Keratinocyte (primary cell): Measurements from ENCODE around the gene DNAJC13. TPM values are rescaled to one million over a fixed set of nuclear protein-coding genes. Genes with fewer than 3 reads are reported as not detected.

ENCODE experiments used
- DNase-seq: peaks from one replicate; pipeline ENCODE4 v3.0.0-alpha.2; 2011; ENCODE audit warnings: low read depth, missing footprints, low spot score
- FAIRE-seq: peaks from 2 replicates; lab custom pipeline; 2011; peaks lifted over from hg19 to GRCh38; lab: Jason Lieb, UNC
- H2AFZ ChIP-seq: 2 replicates; pipeline ENCODE4 v1.6.0; 2012; ENCODE audit warnings: low read length, control low read depth, inconsistent platforms; ENCODE audit not compliant: control insufficient read depth
- H3K27ac ChIP-seq: 2 replicates; pipeline ENCODE4 v1.5.1; 2011; ENCODE audit warnings: low read length; ENCODE audit not compliant: control insufficient read depth, insufficient read depth
- H3K27me3 ChIP-seq: 3 replicates; pipeline ENCODE4 v1.6.0; 2011; ENCODE audit warnings: low read length; ENCODE audit not compliant: control insufficient read depth, insufficient read depth; ENCODE audit errors: extremely low read depth
- H3K36me3 ChIP-seq, 2 experiments: 2 replicates in 1 of 2; 3 replicates in 1 of 2; pipeline ENCODE4 v1.5.1; 2011; ENCODE audit warnings: low read length in 2 of 2, mild to moderate bottlenecking in 1 of 2; ENCODE audit not compliant: control insufficient read depth in 2 of 2, insufficient read depth in 2 of 2; ENCODE audit errors: extremely low read depth in 1 of 2
- H3K4me1 ChIP-seq: 3 replicates; pipeline ENCODE4 v1.5.1; 2011; ENCODE audit warnings: low read length; ENCODE audit not compliant: control insufficient read depth, insufficient read depth; ENCODE audit errors: extremely low read depth
- H3K4me2 ChIP-seq: 3 replicates; pipeline ENCODE4 v1.6.0; 2011; ENCODE audit warnings: low read depth, low read length; ENCODE audit not compliant: control insufficient read depth, insufficient read depth; ENCODE audit errors: extremely low read depth
- H3K4me3 ChIP-seq, 3 experiments: fragments of 200-600 bp in 1 of 3; sonication (generic) in 1 of 3; 2 replicates in 2 of 3; 3 replicates in 1 of 3; pipeline ENCODE4 v1.5.1; 2011 to 2016; ENCODE audit warnings: low read length in 3 of 3, mild to moderate bottlenecking in 3 of 3, control low read depth in 2 of 3, inconsistent platforms in 1 of 3, low read depth in 1 of 3, mixed read lengths in 1 of 3, mixed run types in 1 of 3, moderate library complexity in 1 of 3; ENCODE audit not compliant: control insufficient read depth in 2 of 3, insufficient read depth in 2 of 3; ENCODE audit errors: extremely low read depth in 1 of 3
- H3K79me2 ChIP-seq: 2 replicates; pipeline ENCODE4 v1.6.0; 2012; ENCODE audit warnings: low read length; ENCODE audit not compliant: control insufficient read depth, insufficient read depth
- H3K9ac ChIP-seq: 3 replicates; pipeline ENCODE4 v1.6.0; 2011; ENCODE audit warnings: low read length; ENCODE audit not compliant: control insufficient read depth, insufficient read depth; ENCODE audit errors: extremely low read depth
- H3K9me1 ChIP-seq: 3 replicates; pipeline ENCODE4 v1.6.0; 2011; ENCODE audit warnings: low read length; ENCODE audit not compliant: control insufficient read depth, insufficient read depth; ENCODE audit errors: extremely low read depth
- H3K9me3 ChIP-seq: 2 replicates; pipeline ENCODE4 v1.5.1; 2012; ENCODE audit warnings: low read depth, low read length; ENCODE audit not compliant: control insufficient read depth
- H4K20me1 ChIP-seq: 3 replicates; pipeline ENCODE4 v1.6.0; 2011; ENCODE audit warnings: low read length; ENCODE audit not compliant: control insufficient read depth, insufficient read depth; ENCODE audit errors: extremely low read depth
- CTCF ChIP-seq, 3 experiments: IDR thresholded peaks in 1 of 3; conservative IDR thresholded peaks in 1 of 3; optimal IDR thresholded peaks in 1 of 3; 2 replicates in 2 of 3; 3 replicates in 1 of 3; pipeline versions ENCODE3 to v1.5.1; 2011; ENCODE audit warnings: low read length in 3 of 3, mild to moderate bottlenecking in 3 of 3, moderate library complexity in 2 of 3, control low read depth in 1 of 3, inconsistent platforms in 1 of 3; ENCODE audit not compliant: insufficient read depth in 2 of 3; ENCODE audit errors: extremely low read depth in 1 of 3
- EZH2 ChIP-seq: IDR thresholded peaks from one replicate; pipeline ENCODE4 v1.6.1; 2012; ENCODE audit warnings: inconsistent platforms, mild to moderate bottlenecking, low read length, moderate library complexity
- dilution Hi-C: fragments of 300-500 bp; cut with MboI; formaldehyde crosslinking; loops from one replicate; pipeline ENCODE4 v1.7.0; 2020; ENCODE audit warnings: low sequenced_read_pairs; ENCODE audit not compliant: extremely low pct_ligation_motif_present
- polyA plus RNA-seq, 5 experiments: library from polyadenylated mRNA; depleted of rRNA in 3 of 5; stranded (reverse) in 3 of 5; stranded (forward) in 1 of 5; unstranded in 1 of 5; fragments of >200 nt; gene quantifications; 1 replicate in 1 of 5; 2 replicates in 3 of 5; 3 replicates in 1 of 5; pipeline versions ENCODE4 v1.2.1 to v1.2.3, GENCODE V29; 2011 to 2012; ENCODE audit warnings: missing spikeins in 2 of 5, low read depth in 1 of 5, low replicate concordance in 1 of 5

Gene DNAJC13
- polyA plus RNA-seq, 1 donor (not counting 4 experiments of a cell fraction or from before 2014, with no cell fraction given): 24.3 TPM

DNA sequence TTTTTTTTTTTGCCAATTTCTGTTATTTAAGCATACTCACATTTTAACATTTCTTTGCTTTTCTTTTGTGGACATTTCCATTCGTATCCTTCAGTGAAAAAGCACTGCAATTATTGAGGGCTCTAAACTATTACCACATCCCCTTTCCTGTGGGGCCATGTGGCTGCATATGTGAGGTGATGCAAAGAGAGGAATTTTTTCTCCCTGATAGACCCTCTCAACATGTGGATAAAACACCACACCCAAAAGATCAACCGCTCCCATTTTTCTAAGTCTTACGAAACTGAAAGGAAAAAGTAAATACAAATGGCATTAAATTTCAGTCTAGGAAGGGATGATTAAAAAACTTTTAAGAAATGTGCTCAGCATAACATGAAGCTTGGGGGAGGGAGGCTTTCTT is 68.8 kb downstream of the DNAJC13 start:
- H4K20me1 ChIP-seq: no peaks in the 10 kb centered on the region
- H3K9me1 ChIP-seq: no peaks in the 10 kb centered on the region
- FAIRE-seq (no peak), DNase-seq (no peak)
- H3K9ac ChIP-seq: no peak overlapping the region
- H3K27ac ChIP-seq: no peak overlapping the region
- no peak overlapping the region for H2AFZ ChIP-seq
- H3K27me3 ChIP-seq: no peaks in the 10 kb centered on the region
- no peaks in the 10 kb centered on the region for H3K4me1 ChIP-seq
- dilution Hi-C loops: no loop called here
- no peak overlapping the region for H3K4me2 ChIP-seq
- peaks cover 5 to 9% of the 10 kb centered on the region in 2 experiments for H3K36me3 ChIP-seq
- TF ChIP-seq EZH2: no peak
- H3K9me3 ChIP-seq: no peaks in the 10 kb centered on the region
- no peak overlapping the region for H3K4me3 ChIP-seq
- no peaks in the 10 kb centered on the region for H3K79me2 ChIP-seq

DNA sequence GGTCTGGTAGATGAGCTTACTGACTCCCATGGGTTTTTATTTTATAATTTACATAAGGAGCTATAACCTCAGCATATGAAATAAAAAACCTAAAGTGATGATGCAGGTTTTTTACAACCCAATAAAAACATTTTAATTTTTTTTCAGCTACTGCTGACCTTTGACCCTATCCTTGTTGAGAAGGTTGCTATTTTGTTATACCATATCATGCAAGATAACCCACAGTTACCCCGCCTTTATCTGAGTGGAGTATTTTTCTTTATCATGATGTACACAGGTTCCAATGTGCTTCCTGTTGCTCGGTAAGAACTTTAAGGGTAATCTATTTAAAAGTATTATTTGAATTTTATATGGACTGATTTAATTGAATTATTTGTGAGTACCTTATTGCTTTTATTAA is 70.8 kb downstream of the DNAJC13 start:
- Histone ChIP-seq H3K4me3 (no peak overlapping the region), H3K9me3 (no peaks in the 10 kb centered on the region), H4K20me1 (no peaks in the 10 kb centered on the region), H3K27ac (no peak overlapping the region), H3K9me1 (no peaks in the 10 kb centered on the region), H3K4me1 (no peaks in the 10 kb centered on the region), H3K27me3 (no peaks in the 10 kb centered on the region), H3K79me2 (no peaks in the 10 kb centered on the region), H3K36me3 (peaks cover 6 to 7% of the 10 kb centered on the region in 2 experiments), H2AFZ (no peak overlapping the region), H3K9ac (no peak overlapping the region), H3K4me2 (no peak overlapping the region)
- TF ChIP-seq CTCF (optimal IDR thresholded peaks at IDR 0.05 in 1 of 3, IDR thresholded peaks at IDR 0.05 in 1 of 3, conservative IDR thresholded peaks at IDR 0.05 in 1 of 3; ENCODE audit: extremely low read depth in 1 of 3, insufficient read depth in 2 of 3, low read length in 3 of 3) (no peak), EZH2 (no peak)
- dilution Hi-C loops: no loop called here
- DNase-seq (no peak), FAIRE-seq (no peak)

DNA sequence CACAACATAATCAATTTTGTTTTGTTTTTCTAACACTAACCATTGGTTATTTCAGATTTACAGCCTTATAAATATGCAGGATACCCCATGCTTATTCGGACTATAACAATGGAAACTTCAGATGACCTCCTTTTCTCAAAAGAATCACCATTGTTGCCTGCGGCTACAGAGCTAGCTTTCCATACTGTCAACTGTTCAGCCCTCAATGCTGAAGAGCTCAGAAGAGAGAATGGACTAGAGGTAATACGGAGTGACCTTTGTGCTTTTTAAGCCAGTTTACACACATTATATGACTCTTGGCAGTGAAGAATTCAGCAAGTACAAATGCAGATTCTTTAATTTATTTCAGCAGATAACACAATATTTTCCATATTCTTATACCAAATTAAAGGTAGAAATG is 81.8 kb downstream of the DNAJC13 start:
- Histone ChIP-seq H3K79me2 (no peaks in the 10 kb centered on the region), H3K4me1 (no peaks in the 10 kb centered on the region), H3K9me3 (no peaks in the 10 kb centered on the region), H3K4me3 (no peak overlapping the region), H2AFZ (no peak overlapping the region), H4K20me1 (no peaks in the 10 kb centered on the region), H3K4me2 (no peak overlapping the region), H3K27me3 (no peaks in the 10 kb centered on the region), H3K36me3 (peaks cover 12 to 20% of the 10 kb centered on the region in 2 experiments), H3K9ac (no peak overlapping the region), H3K27ac (no peak overlapping the region), H3K9me1 (no peaks in the 10 kb centered on the region)
- DNase-seq (no peak), FAIRE-seq (no peak)
- dilution Hi-C loops: no loop called here
- TF ChIP-seq EZH2 (no peak), CTCF (optimal IDR thresholded peaks at IDR 0.05 in 1 of 3, IDR thresholded peaks at IDR 0.05 in 1 of 3, conservative IDR thresholded peaks at IDR 0.05 in 1 of 3; ENCODE audit: extremely low read depth in 1 of 3, insufficient read depth in 2 of 3, low read length in 3 of 3) (no peak)
